Measurements from ENCODE around the gene TMEM184A.

Gene TMEM184A

DNA sequence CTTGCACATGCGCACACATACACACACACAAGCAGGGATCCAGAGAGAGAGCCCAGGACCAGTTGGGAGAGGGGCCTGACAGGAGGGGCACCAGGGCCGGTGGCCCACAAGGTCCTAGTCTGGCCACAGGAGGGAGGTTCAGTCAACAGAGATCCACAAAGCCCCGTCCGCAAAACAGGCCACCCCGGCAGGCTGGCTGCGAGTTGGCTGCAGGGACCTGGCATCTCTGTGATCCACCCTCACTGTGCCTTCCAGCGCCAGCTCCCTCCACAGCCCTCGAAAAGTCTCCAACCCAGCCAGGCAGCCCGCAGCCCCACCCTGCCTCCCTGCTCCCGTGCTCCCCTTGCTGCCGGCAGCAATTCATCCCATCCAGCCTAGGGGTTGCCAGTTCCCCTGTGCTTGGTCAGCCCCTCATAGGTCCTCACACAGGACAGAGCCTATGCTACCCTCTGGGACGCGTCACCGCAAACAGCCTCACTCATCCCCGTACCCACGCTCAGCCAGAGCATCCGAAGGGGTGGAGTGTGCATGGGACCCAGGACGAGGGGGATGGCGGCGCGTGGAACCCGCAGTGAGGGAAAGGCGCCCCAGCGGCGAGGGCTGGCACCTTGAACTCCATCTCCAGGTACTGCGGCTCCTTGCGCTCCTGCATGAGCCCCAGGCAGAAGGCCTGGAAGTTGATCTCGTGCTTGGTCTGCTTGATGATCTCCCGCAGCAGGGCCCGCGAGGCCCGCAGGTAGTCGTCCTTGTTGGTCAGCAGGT lies 59.3 kb downstream of the TMEM184A start:
- no peak for DNase-seq (ENCODE audit: low read depth)
- H3K4me3 ChIP-seq (ENCODE audit: low read length), result no peak overlapping the region
- TF ChIP-seq, protein P1, sequence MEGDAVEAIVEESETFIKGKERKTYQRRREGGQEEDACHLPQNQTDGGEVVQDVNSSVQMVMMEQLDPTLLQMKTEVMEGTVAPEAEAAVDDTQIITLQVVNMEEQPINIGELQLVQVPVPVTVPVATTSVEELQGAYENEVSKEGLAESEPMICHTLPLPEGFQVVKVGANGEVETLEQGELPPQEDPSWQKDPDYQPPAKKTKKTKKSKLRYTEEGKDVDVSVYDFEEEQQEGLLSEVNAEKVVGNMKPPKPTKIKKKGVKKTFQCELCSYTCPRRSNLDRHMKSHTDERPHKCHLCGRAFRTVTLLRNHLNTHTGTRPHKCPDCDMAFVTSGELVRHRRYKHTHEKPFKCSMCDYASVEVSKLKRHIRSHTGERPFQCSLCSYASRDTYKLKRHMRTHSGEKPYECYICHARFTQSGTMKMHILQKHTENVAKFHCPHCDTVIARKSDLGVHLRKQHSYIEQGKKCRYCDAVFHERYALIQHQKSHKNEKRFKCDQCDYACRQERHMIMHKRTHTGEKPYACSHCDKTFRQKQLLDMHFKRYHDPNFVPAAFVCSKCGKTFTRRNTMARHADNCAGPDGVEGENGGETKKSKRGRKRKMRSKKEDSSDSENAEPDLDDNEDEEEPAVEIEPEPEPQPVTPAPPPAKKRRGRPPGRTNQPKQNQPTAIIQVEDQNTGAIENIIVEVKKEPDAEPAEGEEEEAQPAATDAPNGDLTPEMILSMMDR (conservative IDR thresholded peaks at IDR 0.05; ENCODE audit: low read length), result no peak

DNA sequence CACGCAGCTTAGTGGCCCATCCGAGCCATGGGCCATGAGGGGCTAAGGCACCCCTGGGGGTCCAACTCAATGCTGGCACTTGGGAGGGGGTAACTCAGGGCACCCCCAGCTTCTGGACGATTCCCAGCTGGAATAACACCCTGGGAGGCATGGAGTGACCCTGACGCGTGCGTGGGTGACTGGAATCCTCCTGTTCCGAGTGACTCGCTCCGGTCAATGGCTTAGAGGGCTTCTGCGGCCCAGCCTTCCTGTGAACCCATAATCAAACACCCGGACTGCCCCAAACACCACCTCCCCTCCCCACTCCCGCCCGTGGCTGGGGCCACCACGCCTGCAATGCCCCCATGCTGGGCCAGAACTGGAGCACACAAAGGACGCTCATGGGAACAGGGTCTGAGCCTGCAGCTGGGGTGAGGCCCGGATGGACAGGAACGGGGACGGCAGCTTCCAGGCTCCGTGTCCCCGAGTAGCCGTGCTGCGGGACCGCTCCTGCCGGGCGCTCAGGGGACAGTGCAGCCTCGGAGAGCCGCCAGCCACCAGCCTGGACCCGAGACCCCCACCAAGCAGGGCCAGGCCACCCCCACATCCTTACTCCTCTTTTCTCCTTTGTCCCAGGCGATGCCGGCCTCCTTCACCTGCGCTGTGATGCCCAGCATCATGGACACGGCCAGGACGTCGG lies 60.3 kb downstream of the TMEM184A start:
- no peak overlapping the region for H3K4me3 ChIP-seq (ENCODE audit: low read length)
- no peak for DNase-seq (ENCODE audit: low read depth)
- TF ChIP-seq, protein P1 (conservative IDR thresholded peaks at IDR 0.05; ENCODE audit: low read length), result no peak

DNA sequence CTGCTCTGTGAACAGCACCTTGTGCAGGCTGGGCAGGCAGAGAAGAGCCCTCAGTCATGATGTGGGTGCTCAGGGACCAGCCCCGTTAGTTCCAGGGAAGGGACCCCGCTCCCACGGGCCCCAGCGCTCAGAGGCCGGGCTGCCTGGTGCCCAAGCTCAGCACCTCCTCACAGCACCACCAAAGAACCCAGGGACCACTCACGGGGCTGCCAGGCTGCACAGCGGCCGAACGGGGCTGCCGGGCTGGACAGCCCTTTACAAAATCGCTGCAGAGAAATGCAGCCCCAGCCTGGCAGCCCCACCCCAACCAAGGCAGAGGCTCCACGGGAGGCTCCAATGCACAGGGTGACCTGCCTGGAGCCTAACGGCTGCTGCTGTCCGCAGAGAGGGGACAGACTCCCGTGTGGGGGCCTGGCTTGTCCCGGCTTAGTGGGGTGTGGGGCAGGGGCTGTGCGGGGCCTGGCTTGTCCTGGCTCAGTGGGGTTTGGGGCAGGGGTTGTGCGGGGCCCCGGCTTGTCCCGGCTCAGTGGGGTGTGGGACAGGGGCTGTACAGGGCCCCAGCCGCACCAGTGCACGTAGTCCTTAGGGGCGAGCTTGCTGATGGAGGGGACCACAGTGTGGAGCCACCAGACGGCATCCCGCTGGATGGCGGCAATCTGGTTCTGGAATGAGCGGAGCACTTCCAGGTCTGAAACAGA lies 61.0 kb downstream of the TMEM184A start:
- no peak for DNase-seq (ENCODE audit: low read depth)
- TF ChIP-seq, protein P1 (conservative IDR thresholded peaks at IDR 0.05; ENCODE audit: low read length), result no peak
- no peak overlapping the region for H3K4me3 ChIP-seq (ENCODE audit: low read length)

DNA sequence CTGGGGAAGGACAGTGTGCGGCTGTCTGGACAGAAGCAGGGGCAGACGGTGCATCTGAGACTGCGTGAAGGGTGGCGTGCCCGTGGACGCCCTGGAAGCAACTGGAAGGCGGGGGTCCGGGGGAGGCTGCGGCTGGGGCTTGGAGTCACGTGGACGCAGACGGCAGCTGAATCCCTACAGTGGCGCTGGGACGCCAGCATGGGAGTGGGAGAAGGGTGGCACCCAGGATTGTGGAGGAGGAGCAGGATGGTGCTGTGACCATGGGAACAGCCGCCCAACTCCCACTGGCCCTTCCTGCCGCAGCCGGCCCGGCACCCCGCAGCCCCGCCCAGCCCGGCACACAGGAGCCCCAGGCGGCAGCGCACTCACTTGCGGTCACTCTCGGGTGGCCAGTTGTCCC lies 61.6 kb downstream of the TMEM184A start:
- TF ChIP-seq, protein P1 (conservative IDR thresholded peaks at IDR 0.05; ENCODE audit: low read length), result no peak
- no peak overlapping the region for H3K4me3 ChIP-seq (ENCODE audit: low read length)
- DNase-seq (ENCODE audit: low read depth), result no peak

DNA sequence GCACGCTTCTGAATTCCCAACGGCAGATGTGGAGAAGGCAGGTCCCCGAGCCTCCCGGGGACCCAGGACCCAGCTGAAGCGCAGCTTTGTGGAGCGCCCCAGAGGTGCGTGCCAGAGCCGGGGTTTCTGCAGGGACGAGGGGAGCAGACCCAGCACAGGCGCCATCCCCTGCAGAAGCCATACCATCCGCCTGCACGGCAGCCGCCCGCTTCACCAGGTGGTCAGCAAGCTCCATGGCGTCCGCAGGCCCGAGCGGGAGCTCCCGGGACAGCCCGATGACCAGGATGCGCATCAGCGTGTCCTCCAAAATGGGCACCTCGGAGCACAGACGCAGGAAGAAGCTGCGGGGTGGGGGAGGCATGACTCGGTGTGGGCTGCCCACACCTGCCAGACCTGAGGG lies 62.4 kb downstream of the TMEM184A start:
- TF ChIP-seq, protein P1 (conservative IDR thresholded peaks at IDR 0.05; ENCODE audit: low read length), result no peak
- no peak overlapping the region for H3K4me3 ChIP-seq (ENCODE audit: low read length)
- no peak for DNase-seq (ENCODE audit: low read depth)

DNA sequence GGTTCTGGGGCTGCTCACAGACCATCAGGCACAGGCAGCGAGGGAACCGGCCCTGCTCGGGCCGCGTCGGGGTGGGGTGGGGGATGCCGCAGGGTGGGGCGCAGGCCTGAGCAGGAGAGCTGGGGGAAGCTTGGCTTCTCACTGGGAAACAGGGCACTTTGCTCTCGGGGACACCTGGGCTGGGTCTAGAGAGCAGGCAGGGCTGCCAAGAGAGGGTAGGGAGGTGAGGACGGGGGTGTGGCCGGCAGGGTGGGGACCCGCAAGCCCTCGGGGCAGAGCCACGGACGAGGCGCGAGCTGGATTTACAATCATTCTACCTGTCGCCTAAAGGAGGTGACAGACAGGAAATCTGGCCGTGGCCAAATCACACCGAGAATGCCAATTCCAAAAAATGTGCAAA lies 62.9 kb downstream of the TMEM184A start:
- TF ChIP-seq, protein P1 (conservative IDR thresholded peaks at IDR 0.05; ENCODE audit: low read length), result no peak

More for the DNA sequence above, 62.9 kb downstream of the TMEM184A start:
- DNase-seq (ENCODE audit: low read depth), result no peak
- H3K4me3 ChIP-seq (ENCODE audit: low read length), result no peak overlapping the region

Measured in AG10803 (cell line).